ENCODE measurements around the gene R3HDM2.

- TF ChIP-seq CTCF (IDR thresholded peaks at IDR 0.05) (no peak), POLR2A (IDR thresholded peaks at IDR 0.05) (no peak)
Measured at GRCh38 chr12:57470286-57470969, 39.6 kb upstream of the R3HDM2 start.
